Measurements from ENCODE around the gene SIK2. TPM values are rescaled to one million over a fixed set of nuclear protein-coding genes. Genes with fewer than 3 reads are reported as not detected.

The SIK2 gene
- total RNA-seq: 23.7 TPM

- ATAC-seq (peak; percentile 85), DNase-seq (ENCODE audit: low spot score) (peak; percentile 96)
These were observed at the start of gene SIK2 for GRCh38 chr11:111601979-111602864. Gene SIK2 (plus strand): TSS chr11:111602449. CDS start chr11:111602564, 115 bp downstream.

GRCh38 chr11:111554532-111554931, 47.7 kb upstream of the SIK2 start:
- ATAC-seq (no peak), DNase-seq (ENCODE audit: low spot score) (no peak)

- ATAC-seq (no peak), DNase-seq (ENCODE audit: low spot score) (no peak)
These were observed 47.0 kb upstream of the SIK2 start for GRCh38 chr11:111555255-111555654.

GRCh38 chr11:111557425-111558111, 44.7 kb upstream of the SIK2 start:
- ATAC-seq (no peak), DNase-seq (ENCODE audit: low spot score) (no peak)

GRCh38 chr11:111559800-111560464, 42.3 kb upstream of the SIK2 start:
- no peak for DNase-seq (ENCODE audit: low spot score)
- ATAC-seq: no peak

GRCh38 chr11:111560800-111561199, 41.4 kb upstream of the SIK2 start:
- DNase-seq (ENCODE audit: low spot score) (no peak), ATAC-seq (no peak)

GRCh38 chr11:111561306-111561705, 40.9 kb upstream of the SIK2 start:
- no peak for DNase-seq (ENCODE audit: low spot score)
- ATAC-seq: no peak

GRCh38 chr11:111561791-111562325, 40.4 kb upstream of the SIK2 start:
- ATAC-seq (no peak), DNase-seq (ENCODE audit: low spot score) (no peak)

GRCh38 chr11:111562692-111563389, 39.4 kb upstream of the SIK2 start:
- ATAC-seq (no peak), DNase-seq (ENCODE audit: low spot score) (no peak)

GRCh38 chr11:111565114-111565720, 37.0 kb upstream of the SIK2 start:
- DNase-seq (ENCODE audit: low spot score): peak; percentile 74
- peak; percentile 94 for ATAC-seq

GRCh38 chr11:111566324-111566723, 35.9 kb upstream of the SIK2 start:
- DNase-seq (ENCODE audit: low spot score) (no peak), ATAC-seq (no peak)

GRCh38 chr11:111569476-111569875, 32.8 kb upstream of the SIK2 start:
- no peak for ATAC-seq

GRCh38 chr11:111570796-111571195, 31.5 kb upstream of the SIK2 start:
- ATAC-seq (no peak), DNase-seq (ENCODE audit: low spot score) (no peak)

More at GRCh38 chr11:111569476-111569875, 32.8 kb upstream of the SIK2 start:
- DNase-seq (ENCODE audit: low spot score): no peak

GRCh38 chr11:111571829-111572501, 30.3 kb upstream of the SIK2 start:
- DNase-seq (ENCODE audit: low spot score): no peak
- peak; percentile 8 for ATAC-seq

- ATAC-seq (no peak), DNase-seq (ENCODE audit: low spot score) (no peak)
These were observed 29.7 kb upstream of the SIK2 start for GRCh38 chr11:111572581-111572980.

- no peak for DNase-seq (ENCODE audit: low spot score)
- ATAC-seq: peak; percentile 85
These were observed 28.4 kb upstream of the SIK2 start for GRCh38 chr11:111573821-111574249.

- ATAC-seq (peak; percentile 65), DNase-seq (ENCODE audit: low spot score) (no peak)
These were observed 27.6 kb upstream of the SIK2 start for GRCh38 chr11:111574373-111575225.

GRCh38 chr11:111575740-111576139, 26.5 kb upstream of the SIK2 start:
- no peak for ATAC-seq
- DNase-seq (ENCODE audit: low spot score): no peak

GRCh38 chr11:111577821-111578220, 24.4 kb upstream of the SIK2 start:
- DNase-seq (ENCODE audit: low spot score) (no peak), ATAC-seq (no peak)
